Ascending aorta (tissue), 2 donors: ENCODE measurements around the gene MSANTD7. TPM values are rescaled to one million over a fixed set of nuclear protein-coding genes. Genes with fewer than 3 reads are reported as not detected.

ENCODE experiments used
- DNase-seq, 2 donors: peaks; one replicate each; pipeline ENCODE4 v3.0.0-alpha.2; 2019; ENCODE audit warnings: low spot score in 2 of 2
- H3K27ac ChIP-seq, 2 donors: fragments of 200-600 bp; sonication (generic); one replicate each; pipeline ENCODE4 v1.5.1; 2016 to 2017; ENCODE audit warnings: mild to moderate bottlenecking in 1 of 2
- H3K27me3 ChIP-seq: fragments of 200-600 bp; sonication (generic); one replicate; pipeline ENCODE4 v1.5.1; 2017
- H3K36me3 ChIP-seq, 2 donors: fragments of 200-600 bp; sonication (generic); one replicate each; pipeline ENCODE4 v1.5.1; 2016
- H3K4me1 ChIP-seq, 2 donors: fragments of 200-600 bp; sonication (generic); one replicate each; pipeline ENCODE4 v1.5.1; 2016 to 2017; ENCODE audit warnings: mild to moderate bottlenecking in 1 of 2
- H3K4me3 ChIP-seq, 2 donors: fragments of 200-600 bp; sonication (generic); one replicate each; pipeline ENCODE4 v1.5.1; 2016 to 2017; ENCODE audit warnings: mild to moderate bottlenecking in 1 of 2
- H3K9me3 ChIP-seq, 2 donors: fragments of 200-600 bp; sonication (generic); one replicate each; pipeline ENCODE4 v1.5.1; 2016
- intact Hi-C: fragments of 100-400 bp; cut with DNase I; formaldehyde crosslinking; loops from one replicate; pipeline ENCODE4 v1.15.1; 2023
- total RNA-seq: library from RNA; depleted of rRNA; stranded (reverse); fragments of >200 nt; gene quantifications from one replicate; pipeline ENCODE4 v1.1.0, GENCODE V29; 2016
- TF ChIP-seq, protein P1 (sequence below), 3 experiments: fragments of 200-600 bp in 2 of 3; fragments of 450-650 bp in 1 of 3; sonication (generic) in 2 of 3; IDR thresholded peaks; one replicate each; pipeline ENCODE4 v1.5.1; 2016 to 2019; ENCODE audit warnings: antibody characterized with exemption in 3 of 3, mild to moderate bottlenecking in 1 of 3, moderate library complexity in 1 of 3

The MSANTD7 gene
- total RNA-seq, 1 donor from 2014 or later, result 0.64 TPM

DNA sequence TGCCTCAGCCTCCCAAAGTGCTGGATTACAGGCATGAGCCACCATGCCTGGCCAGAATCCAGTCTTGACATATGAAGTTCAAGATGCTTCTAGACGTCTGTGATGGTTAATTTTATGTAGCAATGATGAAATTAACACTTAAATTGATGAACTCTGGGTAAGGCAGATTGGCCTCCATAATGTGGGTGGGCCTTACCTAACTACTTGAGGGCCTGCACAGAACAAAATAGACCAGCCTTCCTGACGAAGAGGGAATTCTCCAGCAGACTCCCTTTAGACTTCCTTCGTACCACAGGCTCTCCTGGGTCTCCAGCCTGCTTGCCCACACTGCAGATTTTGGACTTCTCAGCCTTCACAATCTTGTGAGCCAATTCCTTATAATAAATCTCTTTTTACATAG, 5.0 kb upstream of the MSANTD7 start:
- Histone ChIP-seq H3K27ac (no peak overlapping the region), H3K27me3 (no peaks in the 10 kb centered on the region), H3K36me3 (peaks cover 0 to 7% of the 10 kb centered on the region in 2 donors), H3K9me3 (no peaks in the 10 kb centered on the region), H3K4me3 (no peak overlapping the region), H3K4me1 (peaks cover 0 to 7% of the 10 kb centered on the region in 2 donors)
- TF ChIP-seq, protein P1, sequence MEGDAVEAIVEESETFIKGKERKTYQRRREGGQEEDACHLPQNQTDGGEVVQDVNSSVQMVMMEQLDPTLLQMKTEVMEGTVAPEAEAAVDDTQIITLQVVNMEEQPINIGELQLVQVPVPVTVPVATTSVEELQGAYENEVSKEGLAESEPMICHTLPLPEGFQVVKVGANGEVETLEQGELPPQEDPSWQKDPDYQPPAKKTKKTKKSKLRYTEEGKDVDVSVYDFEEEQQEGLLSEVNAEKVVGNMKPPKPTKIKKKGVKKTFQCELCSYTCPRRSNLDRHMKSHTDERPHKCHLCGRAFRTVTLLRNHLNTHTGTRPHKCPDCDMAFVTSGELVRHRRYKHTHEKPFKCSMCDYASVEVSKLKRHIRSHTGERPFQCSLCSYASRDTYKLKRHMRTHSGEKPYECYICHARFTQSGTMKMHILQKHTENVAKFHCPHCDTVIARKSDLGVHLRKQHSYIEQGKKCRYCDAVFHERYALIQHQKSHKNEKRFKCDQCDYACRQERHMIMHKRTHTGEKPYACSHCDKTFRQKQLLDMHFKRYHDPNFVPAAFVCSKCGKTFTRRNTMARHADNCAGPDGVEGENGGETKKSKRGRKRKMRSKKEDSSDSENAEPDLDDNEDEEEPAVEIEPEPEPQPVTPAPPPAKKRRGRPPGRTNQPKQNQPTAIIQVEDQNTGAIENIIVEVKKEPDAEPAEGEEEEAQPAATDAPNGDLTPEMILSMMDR (IDR thresholded peaks at IDR 0.05), result no peak
- no peak for DNase-seq
- intact Hi-C loops, result no loop called here

DNA sequence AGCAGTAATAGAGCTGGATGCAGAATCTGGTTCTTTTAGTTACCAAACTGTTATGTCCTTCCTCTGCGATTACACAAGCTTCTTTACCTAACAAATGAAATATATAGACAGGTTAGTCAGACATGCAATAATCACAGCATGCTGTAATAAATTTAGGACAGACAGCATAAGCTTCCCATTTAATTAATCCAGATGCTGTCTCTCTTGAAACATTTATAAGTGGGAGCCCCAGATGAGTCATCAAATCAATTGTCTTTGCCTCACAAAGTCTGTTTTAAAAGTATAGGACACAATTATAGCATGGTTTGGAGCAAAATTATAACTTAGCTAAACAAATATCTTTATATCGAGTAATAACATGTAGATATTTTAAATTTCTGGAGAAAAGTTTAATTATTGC, 1.9 kb upstream of the MSANTD7 start:
- DNase-seq, result no peak
- Histone ChIP-seq H3K27ac (peak overlapping the region in 1 of 2 donors; percentile 94), H3K4me3 (no peak overlapping the region), H3K9me3 (no peaks in the 10 kb centered on the region), H3K36me3 (peaks cover 0 to 7% of the 10 kb centered on the region in 2 donors), H3K27me3 (no peaks in the 10 kb centered on the region), H3K4me1 (peaks cover 0 to 7% of the 10 kb centered on the region in 2 donors)
- intact Hi-C loops, result loop anchor here (2.0 to 5.0 kb wide), 3 partner anchors 181 to 299 kb away; partner anchors contain the start of gene RPP38
- TF ChIP-seq, protein P1 (IDR thresholded peaks at IDR 0.05), result no peak

DNA sequence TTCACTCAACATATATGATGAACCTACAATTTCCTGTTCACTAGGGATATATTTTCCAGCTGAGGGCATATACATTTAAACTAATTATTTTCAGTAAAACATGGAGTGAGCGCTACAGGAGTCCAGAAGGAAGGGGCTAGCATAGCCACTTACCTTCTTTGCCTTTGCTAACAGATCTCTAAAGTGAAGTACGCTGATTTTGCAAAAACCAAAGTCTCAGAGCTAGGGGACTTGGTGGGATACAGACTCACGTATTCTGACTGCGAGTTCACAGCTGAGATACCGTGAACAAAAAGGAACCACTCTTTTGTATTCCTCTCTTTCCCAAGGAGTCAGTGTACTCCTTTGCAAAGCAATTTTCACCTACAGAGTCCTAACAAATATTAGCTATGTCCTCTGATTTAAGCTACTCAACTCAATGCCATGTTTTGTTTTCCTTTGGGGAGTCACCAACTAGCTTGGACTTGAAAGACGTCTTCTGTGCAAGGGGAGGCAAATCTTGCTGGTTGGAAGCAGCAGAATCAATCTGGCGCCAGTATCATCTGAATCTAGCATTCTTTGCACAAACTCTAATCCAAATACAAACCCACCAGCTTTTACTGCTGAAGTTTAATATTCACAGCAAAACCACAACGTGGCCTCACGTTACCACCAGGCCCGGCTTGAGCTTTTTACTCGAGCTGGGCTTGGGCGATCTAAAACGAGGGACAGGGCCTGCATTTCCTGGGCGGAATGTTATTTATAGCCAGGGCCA, 926 bp upstream of the MSANTD7 start:
- Histone ChIP-seq H3K36me3 (peaks cover 6 to 17% of the 10 kb centered on the region in 2 donors), H3K27ac (peak overlapping the region; percentile 94 to 97), H3K4me3 (peak overlapping the region; percentile 85 to 86), H3K27me3 (no peaks in the 10 kb centered on the region), H3K9me3 (no peaks in the 10 kb centered on the region), H3K4me1 (peaks cover 0 to 7% of the 10 kb centered on the region in 2 donors)
- no peak for DNase-seq
- intact Hi-C loops, result loop anchor here (2.0 to 5.0 kb wide), 3 partner anchors 182 to 300 kb away; partner anchors contain the start of gene RPP38
- TF ChIP-seq, protein P1 (IDR thresholded peaks at IDR 0.05), result no peak

DNA sequence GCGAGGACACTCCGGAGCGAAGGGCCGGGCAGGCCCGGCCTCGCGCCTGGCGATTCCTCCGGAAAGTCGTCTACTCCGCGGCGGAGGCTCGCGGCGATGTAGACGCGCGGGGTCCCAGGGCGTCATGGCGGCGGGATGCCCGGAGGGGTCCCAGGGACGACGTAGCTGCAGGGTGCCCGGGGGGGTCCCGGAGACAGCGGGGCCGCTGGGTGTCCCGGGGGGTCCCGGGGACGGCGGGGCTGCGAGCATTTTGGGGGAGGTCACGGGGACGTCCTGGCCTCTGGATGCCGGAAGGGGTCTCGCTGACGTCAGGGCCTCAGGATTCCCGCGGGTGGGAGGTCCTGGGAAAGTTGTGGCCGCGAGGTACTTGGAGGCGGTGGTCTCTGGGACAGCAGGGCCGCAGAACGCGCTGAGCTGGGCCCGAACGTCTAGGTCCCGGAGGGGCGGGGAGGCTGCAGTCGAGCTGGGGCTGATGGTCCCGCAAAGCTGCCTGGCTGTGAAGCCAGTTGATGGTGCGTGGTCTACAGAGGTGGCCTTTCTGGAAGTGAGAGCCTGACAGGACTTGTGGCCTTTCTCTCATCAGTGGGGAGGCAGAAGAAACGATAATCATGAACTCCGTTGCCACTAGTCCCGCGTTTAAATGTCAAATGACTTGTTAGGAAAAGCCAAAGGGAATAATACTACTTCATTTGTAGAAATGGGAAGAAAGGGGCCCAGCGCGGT, 637 bp downstream of the MSANTD7 start:
- Histone ChIP-seq H3K9me3 (no peaks in the 10 kb centered on the region), H3K27me3 (no peaks in the 10 kb centered on the region), H3K4me1 (peaks cover 0 to 7% of the 10 kb centered on the region in 2 donors), H3K36me3 (peaks cover 20 to 28% of the 10 kb centered on the region in 2 donors), H3K27ac (peak overlapping the region; percentile 91 to 94), H3K4me3 (peak overlapping the region; percentile 85 to 86)
- DNase-seq, result peak in 1 of 2 donors; percentile 65
- TF ChIP-seq, protein P1 (IDR thresholded peaks at IDR 0.05), result no peak
- intact Hi-C loops, result loop anchor here (1.0 to 5.0 kb wide), 8 partner anchors 40 to 330 kb away; partner anchors contain the start of genes DCLRE1C, NMT2, RPP38 and SUV39H2

DNA sequence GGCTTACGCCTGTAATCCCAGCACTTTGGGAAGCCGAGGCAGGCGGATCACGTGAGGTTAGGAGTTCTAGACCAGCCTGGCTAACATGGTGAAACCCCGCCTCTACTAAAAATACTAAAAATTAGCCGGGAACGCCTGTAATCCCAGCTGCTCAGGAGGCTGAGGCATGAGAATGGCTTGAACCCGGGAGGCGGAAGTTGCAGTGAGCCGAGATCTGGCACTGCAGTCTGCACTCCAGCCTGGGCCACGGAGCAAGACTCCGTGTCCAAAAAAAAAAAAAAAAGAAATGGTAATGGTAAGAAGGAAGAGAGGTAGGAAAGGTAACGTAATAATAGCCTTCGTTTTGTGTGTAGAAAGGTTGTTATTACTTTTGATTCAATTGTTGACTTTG, 1.2 kb downstream of the MSANTD7 start:
- peaks cover 24 to 31% of the 10 kb centered on the region in 2 donors for H3K36me3 ChIP-seq
- peaks cover 0 to 7% of the 10 kb centered on the region in 2 donors for H3K4me1 ChIP-seq
- peak overlapping the region; percentile 91 to 94 for H3K27ac ChIP-seq
- H3K9me3 ChIP-seq, result no peaks in the 10 kb centered on the region
- H3K4me3 ChIP-seq, result peak overlapping the region; percentile 85 to 86
- H3K27me3 ChIP-seq, result no peaks in the 10 kb centered on the region
- intact Hi-C loops, result loop anchor here (2.0 to 5.0 kb wide), 4 partner anchors 102 to 302 kb away; partner anchors contain the start of gene RPP38
- TF ChIP-seq, protein P1 (IDR thresholded peaks at IDR 0.05), result no peak
- no peak for DNase-seq
